Frontal cortex (tissue), 4 donors: ENCODE measurements around the gene PTPN1. TPM values are rescaled to one million over a fixed set of nuclear protein-coding genes. Genes with fewer than 3 reads are reported as not detected.
A peak's percentile ranks its signal among the peaks of the same experiment; 100 is the strongest.
"Not testable (repeated sequence)": the region's sequence is repeated elsewhere in the genome, so short reads cannot be mapped to it uniquely, and the experiment has no call there.

ENCODE experiments used
- DNase-seq, 2 donors: peaks; one replicate each; pipeline ENCODE4 v3.0.0; 2012; ENCODE audit warnings: low spot score in 2 of 2
- FAIRE-seq: peaks from 2 replicates; lab custom pipeline; 2012; peaks lifted over from hg19 to GRCh38; lab: Jason Lieb, UNC
- total RNA-seq: library from RNA; depleted of rRNA; stranded (reverse); fragments of >200 nt; gene quantifications from one replicate; pipeline ENCODE4 v1.2.3, GENCODE V29; 2014
- donor health status: control.
- donor health status: control.
- donor health status: control.

Gene PTPN1
- total RNA-seq, 1 donor from 2014 or later, result 15.9 TPM

- DNase-seq (peak in 1 of 2 donors; percentile 5), FAIRE-seq (no peak)
Observed at GRCh38 chr20:50585214-50585613, 75.0 kb downstream of the PTPN1 start.

- no peak for DNase-seq
- FAIRE-seq, result no peak
Observed at GRCh38 chr20:50585678-50586077, 75.5 kb downstream of the PTPN1 start.

GRCh38 chr20:50586531-50587232 lies 76.5 kb downstream of the PTPN1 start:
- no peak for FAIRE-seq
- DNase-seq, result no peak

GRCh38 chr20:50587291-50587961 lies 77.2 kb downstream of the PTPN1 start:
- no peak for DNase-seq
- no peak for FAIRE-seq

- peak in 1 of 2 donors; percentile 72 for DNase-seq
- no peak for FAIRE-seq
Observed at GRCh38 chr20:50588034-50588736, 78.0 kb downstream of the PTPN1 start.

GRCh38 chr20:50589548-50590347 lies 79.6 kb downstream of the PTPN1 start:
- no peak for DNase-seq
- no peak for FAIRE-seq

GRCh38 chr20:50590348-50590664 lies 80.1 kb downstream of the PTPN1 start:
- FAIRE-seq (no peak), DNase-seq (no peak)

- FAIRE-seq (no peak), DNase-seq (no peak)
Observed at GRCh38 chr20:50591233-50591852, 81.2 kb downstream of the PTPN1 start.

- FAIRE-seq, result no peak
Observed at GRCh38 chr20:50592282-50593004, 82.3 kb downstream of the PTPN1 start.

GRCh38 chr20:50593005-50593335 lies 82.8 kb downstream of the PTPN1 start:
- FAIRE-seq (no peak), DNase-seq (no peak)

More at GRCh38 chr20:50592282-50593004, 82.3 kb downstream of the PTPN1 start:
- no peak for DNase-seq

GRCh38 chr20:50594231-50594590 lies 84.0 kb downstream of the PTPN1 start:
- no peak for FAIRE-seq
- no peak for DNase-seq

- FAIRE-seq (no peak), DNase-seq (no peak)
Observed at GRCh38 chr20:50594591-50595432, 84.6 kb downstream of the PTPN1 start.

GRCh38 chr20:50595433-50595895 lies 85.3 kb downstream of the PTPN1 start:
- DNase-seq, result no peak
- FAIRE-seq, result no peak

- no peak for FAIRE-seq
- no peak for DNase-seq
Observed at GRCh38 chr20:50595988-50596693, 86.0 kb downstream of the PTPN1 start.

GRCh38 chr20:50596694-50597021 lies 86.5 kb downstream of the PTPN1 start:
- FAIRE-seq (no peak), DNase-seq (no peak)

GRCh38 chr20:50597406-50597969 lies 87.3 kb downstream of the PTPN1 start:
- DNase-seq (no peak), FAIRE-seq (no peak)

GRCh38 chr20:50598074-50598473 lies 87.9 kb downstream of the PTPN1 start:
- DNase-seq, result no peak
- no peak for FAIRE-seq

GRCh38 chr20:50598768-50599167 lies 88.6 kb downstream of the PTPN1 start:
- not testable (repeated sequence) for DNase-seq, FAIRE-seq
